Activated naive CD4-positive, alpha-beta T cell treated with anti-CD3 and anti-CD28 coated beads, Interleukin-2, amount 50 U/mL, for 24 hours (primary cell): ENCODE data around the gene CST7.

Experiments
- H3K27ac Mint-ChIP-seq: one replicate; pipeline ENCODE4 v1.8.0; 2021; ENCODE audit warnings: mild to moderate bottlenecking, mixed read lengths
- H3K27me3 Mint-ChIP-seq: one replicate; pipeline ENCODE4 v1.8.0; 2021; ENCODE audit warnings: mixed read lengths
- H3K36me3 Mint-ChIP-seq: one replicate; pipeline ENCODE4 v1.8.0; 2021; ENCODE audit warnings: mixed read lengths
- H3K4me1 Mint-ChIP-seq: one replicate; pipeline ENCODE4 v1.8.0; 2021; ENCODE audit warnings: mixed read lengths
- H3K4me3 Mint-ChIP-seq: one replicate; pipeline ENCODE4 v1.8.0; 2021; ENCODE audit warnings: mild to moderate bottlenecking, mixed read lengths
- H3K9me3 Mint-ChIP-seq: one replicate; pipeline ENCODE4 v1.8.0; 2021; ENCODE audit warnings: mixed read lengths

CST7 gene

GRCh38 chr20:24963672-24964505 lies 14.8 kb downstream of the CST7 start:
- Mint-ChIP-seq H3K36me3 (peaks cover 24% of the 10 kb centered on the region), H3K4me1 (peaks cover 7% of the 10 kb centered on the region), H3K27ac (no peak overlapping the region), H3K9me3 (no peaks in the 10 kb centered on the region), H3K4me3 (no peak overlapping the region), H3K27me3 (no peaks in the 10 kb centered on the region)

GRCh38 chr20:24964506-24964840 lies 15.4 kb downstream of the CST7 start:
- Mint-ChIP-seq H3K4me1 (peaks cover 7% of the 10 kb centered on the region), H3K4me3 (no peak overlapping the region), H3K36me3 (peaks cover 24% of the 10 kb centered on the region), H3K27me3 (no peaks in the 10 kb centered on the region), H3K9me3 (no peaks in the 10 kb centered on the region), H3K27ac (no peak overlapping the region)

- Mint-ChIP-seq H3K36me3 (peaks cover 28% of the 10 kb centered on the region), H3K4me3 (no peak overlapping the region), H3K4me1 (peaks cover 7% of the 10 kb centered on the region), H3K27me3 (no peaks in the 10 kb centered on the region), H3K9me3 (no peaks in the 10 kb centered on the region), H3K27ac (peak overlapping the region; percentile 14)
Observed at GRCh38 chr20:24965065-24965919, 16.2 kb downstream of the CST7 start.

- Mint-ChIP-seq H3K4me3 (no peak overlapping the region), H3K36me3 (peaks cover 26% of the 10 kb centered on the region), H3K27me3 (no peaks in the 10 kb centered on the region), H3K27ac (no peak overlapping the region), H3K4me1 (peaks cover 7% of the 10 kb centered on the region), H3K9me3 (no peaks in the 10 kb centered on the region)
Observed at GRCh38 chr20:24966317-24967012, 17.4 kb downstream of the CST7 start.

- Mint-ChIP-seq H3K4me1 (peaks cover 7% of the 10 kb centered on the region), H3K9me3 (no peaks in the 10 kb centered on the region), H3K27ac (no peak overlapping the region), H3K27me3 (no peaks in the 10 kb centered on the region), H3K36me3 (peaks cover 25% of the 10 kb centered on the region), H3K4me3 (no peak overlapping the region)
Observed at GRCh38 chr20:24968278-24968800, 19.3 kb downstream of the CST7 start.

- no peak overlapping the region for H3K4me3 Mint-ChIP-seq
- no peaks in the 10 kb centered on the region for H3K27me3 Mint-ChIP-seq
- no peaks in the 10 kb centered on the region for H3K9me3 Mint-ChIP-seq
- H3K4me1 Mint-ChIP-seq: peaks cover 8% of the 10 kb centered on the region
- H3K36me3 Mint-ChIP-seq: peaks cover 30% of the 10 kb centered on the region
- no peak overlapping the region for H3K27ac Mint-ChIP-seq
Observed at GRCh38 chr20:24969186-24970029, 20.3 kb downstream of the CST7 start.

- no peak overlapping the region for H3K4me3 Mint-ChIP-seq
- H3K4me1 Mint-ChIP-seq: peaks cover 9% of the 10 kb centered on the region
- H3K27me3 Mint-ChIP-seq: no peaks in the 10 kb centered on the region
- no peaks in the 10 kb centered on the region for H3K9me3 Mint-ChIP-seq
- no peak overlapping the region for H3K27ac Mint-ChIP-seq
- H3K36me3 Mint-ChIP-seq: peaks cover 30% of the 10 kb centered on the region
Observed at GRCh38 chr20:24970030-24970553, 21.0 kb downstream of the CST7 start.

- Mint-ChIP-seq H3K4me3 (no peak overlapping the region), H3K9me3 (no peaks in the 10 kb centered on the region), H3K4me1 (peaks cover 9% of the 10 kb centered on the region), H3K36me3 (peaks cover 32% of the 10 kb centered on the region), H3K27me3 (no peaks in the 10 kb centered on the region), H3K27ac (no peak overlapping the region)
Observed at GRCh38 chr20:24970754-24971153, 21.7 kb downstream of the CST7 start.

GRCh38 chr20:24971376-24972101 lies 22.5 kb downstream of the CST7 start:
- Mint-ChIP-seq H3K27me3 (no peaks in the 10 kb centered on the region), H3K4me3 (no peak overlapping the region), H3K4me1 (peaks cover 15% of the 10 kb centered on the region), H3K27ac (no peak overlapping the region), H3K9me3 (peaks cover 5% of the 10 kb centered on the region), H3K36me3 (peaks cover 34% of the 10 kb centered on the region)

- Mint-ChIP-seq H3K4me3 (no peak overlapping the region), H3K36me3 (peaks cover 38% of the 10 kb centered on the region), H3K27me3 (no peaks in the 10 kb centered on the region), H3K4me1 (peaks cover 16% of the 10 kb centered on the region), H3K27ac (no peak overlapping the region), H3K9me3 (peaks cover 5% of the 10 kb centered on the region)
Observed at GRCh38 chr20:24972341-24972740, 23.3 kb downstream of the CST7 start.

GRCh38 chr20:24977336-24977735 lies 28.3 kb downstream of the CST7 start:
- Mint-ChIP-seq H3K9me3 (peaks cover 5% of the 10 kb centered on the region), H3K27ac (no peak overlapping the region), H3K4me1 (peaks cover 47% of the 10 kb centered on the region), H3K36me3 (peaks cover 60% of the 10 kb centered on the region), H3K27me3 (no peaks in the 10 kb centered on the region), H3K4me3 (no peak overlapping the region)

- H3K4me1 Mint-ChIP-seq: peaks cover 50% of the 10 kb centered on the region
- no peak overlapping the region for H3K4me3 Mint-ChIP-seq
- no peak overlapping the region for H3K27ac Mint-ChIP-seq
Observed at GRCh38 chr20:24977797-24978196, 28.7 kb downstream of the CST7 start.

GRCh38 chr20:24978513-24978912 lies 29.4 kb downstream of the CST7 start:
- Mint-ChIP-seq H3K27ac (no peak overlapping the region), H3K4me1 (peaks cover 53% of the 10 kb centered on the region), H3K9me3 (peaks cover 5% of the 10 kb centered on the region), H3K27me3 (no peaks in the 10 kb centered on the region), H3K36me3 (peaks cover 60% of the 10 kb centered on the region), H3K4me3 (no peak overlapping the region)

More at GRCh38 chr20:24977797-24978196, 28.7 kb downstream of the CST7 start:
- Mint-ChIP-seq H3K36me3 (peaks cover 63% of the 10 kb centered on the region), H3K27me3 (no peaks in the 10 kb centered on the region), H3K9me3 (peaks cover 5% of the 10 kb centered on the region)
